Omental fat pad (tissue), 4 donors: ENCODE data around the gene PPFIBP1. TPM values are rescaled to one million over a fixed set of nuclear protein-coding genes. Genes with fewer than 3 reads are reported as not detected.

Source experiments
- ATAC-seq: fragments of 150-250 bp; one replicate; pipeline ENCODE4 v1.9.1; 2016; ENCODE audit warnings: mild to moderate bottlenecking, moderate library complexity; ENCODE audit not compliant: low FRiP score
- DNase-seq: peaks from one replicate; pipeline ENCODE4 v3.0.0-alpha.2; 2019; ENCODE audit warnings: low spot score
- CTCF ChIP-seq, 3 donors: fragments of 450-650 bp; IDR thresholded peaks; one replicate each; pipeline ENCODE4 v1.5.1; 2016 to 2017; ENCODE audit warnings: antibody characterized with exemption in 3 of 3, mild to moderate bottlenecking in 3 of 3, moderate library complexity in 2 of 3
- total RNA-seq, 4 donors: library from RNA; depleted of rRNA; stranded (reverse); fragments of >200 nt; gene quantifications; one replicate each; pipeline ENCODE4 v1.1.0, GENCODE V29; 2016

The PPFIBP1 gene
- total RNA-seq, 4 donors from 2014 or later = 40.2 to 164 (median 56.5) TPM

- TF ChIP-seq CTCF (IDR thresholded peaks at IDR 0.05) = no peak
- DNase-seq (no peak), ATAC-seq (no peak)
These were observed 24.5 kb downstream of the PPFIBP1 start for GRCh38 chr12:27548301-27549199.

GRCh38 chr12:27549236-27549800 lies 25.3 kb downstream of the PPFIBP1 start:
- TF ChIP-seq CTCF (IDR thresholded peaks at IDR 0.05) = no peak
- peak; percentile 67 for ATAC-seq
- no peak for DNase-seq

GRCh38 chr12:27549801-27550652 lies 26.0 kb downstream of the PPFIBP1 start:
- no peak for TF ChIP-seq CTCF (IDR thresholded peaks at IDR 0.05)
- ATAC-seq = peak; percentile 78
- peak; percentile 67 for DNase-seq

- ATAC-seq (no peak), DNase-seq (no peak)
- TF ChIP-seq CTCF (IDR thresholded peaks at IDR 0.05) = no peak
These were observed 26.6 kb downstream of the PPFIBP1 start for GRCh38 chr12:27550653-27550975.

GRCh38 chr12:27551172-27551840 lies 27.3 kb downstream of the PPFIBP1 start:
- TF ChIP-seq CTCF (IDR thresholded peaks at IDR 0.05) = no peak
- DNase-seq = no peak
- no peak for ATAC-seq

GRCh38 chr12:27552235-27552634 lies 28.2 kb downstream of the PPFIBP1 start:
- no peak for ATAC-seq
- TF ChIP-seq CTCF (IDR thresholded peaks at IDR 0.05) = no peak
- no peak for DNase-seq
